Keratinocyte (primary cell): ENCODE measurements around the gene ZBTB21. TPM values are rescaled to one million over a fixed set of nuclear protein-coding genes. Genes with fewer than 3 reads are reported as not detected.

ENCODE experiments used
- DNase-seq: peaks from one replicate; pipeline ENCODE4 v3.0.0-alpha.2; 2011; ENCODE audit warnings: low read depth, missing footprints, low spot score
- FAIRE-seq: peaks from 2 replicates; lab custom pipeline; 2011; peaks lifted over from hg19 to GRCh38; lab: Jason Lieb, UNC
- H2AFZ ChIP-seq: 2 replicates; pipeline ENCODE4 v1.6.0; 2012; ENCODE audit warnings: low read length, control low read depth, inconsistent platforms; ENCODE audit not compliant: control insufficient read depth
- H3K27ac ChIP-seq: 2 replicates; pipeline ENCODE4 v1.5.1; 2011; ENCODE audit warnings: low read length; ENCODE audit not compliant: control insufficient read depth, insufficient read depth
- H3K27me3 ChIP-seq: 3 replicates; pipeline ENCODE4 v1.6.0; 2011; ENCODE audit warnings: low read length; ENCODE audit not compliant: control insufficient read depth, insufficient read depth; ENCODE audit errors: extremely low read depth
- H3K36me3 ChIP-seq, 2 experiments: 2 replicates in 1 of 2; 3 replicates in 1 of 2; pipeline ENCODE4 v1.5.1; 2011; ENCODE audit warnings: low read length in 2 of 2, mild to moderate bottlenecking in 1 of 2; ENCODE audit not compliant: control insufficient read depth in 2 of 2, insufficient read depth in 2 of 2; ENCODE audit errors: extremely low read depth in 1 of 2
- H3K4me1 ChIP-seq: 3 replicates; pipeline ENCODE4 v1.5.1; 2011; ENCODE audit warnings: low read length; ENCODE audit not compliant: control insufficient read depth, insufficient read depth; ENCODE audit errors: extremely low read depth
- H3K4me2 ChIP-seq: 3 replicates; pipeline ENCODE4 v1.6.0; 2011; ENCODE audit warnings: low read depth, low read length; ENCODE audit not compliant: control insufficient read depth, insufficient read depth; ENCODE audit errors: extremely low read depth
- H3K4me3 ChIP-seq, 3 experiments: fragments of 200-600 bp in 1 of 3; sonication (generic) in 1 of 3; 2 replicates in 2 of 3; 3 replicates in 1 of 3; pipeline ENCODE4 v1.5.1; 2011 to 2016; ENCODE audit warnings: low read length in 3 of 3, mild to moderate bottlenecking in 3 of 3, control low read depth in 2 of 3, inconsistent platforms in 1 of 3, low read depth in 1 of 3, mixed read lengths in 1 of 3, mixed run types in 1 of 3, moderate library complexity in 1 of 3; ENCODE audit not compliant: control insufficient read depth in 2 of 3, insufficient read depth in 2 of 3; ENCODE audit errors: extremely low read depth in 1 of 3
- H3K79me2 ChIP-seq: 2 replicates; pipeline ENCODE4 v1.6.0; 2012; ENCODE audit warnings: low read length; ENCODE audit not compliant: control insufficient read depth, insufficient read depth
- H3K9ac ChIP-seq: 3 replicates; pipeline ENCODE4 v1.6.0; 2011; ENCODE audit warnings: low read length; ENCODE audit not compliant: control insufficient read depth, insufficient read depth; ENCODE audit errors: extremely low read depth
- H3K9me1 ChIP-seq: 3 replicates; pipeline ENCODE4 v1.6.0; 2011; ENCODE audit warnings: low read length; ENCODE audit not compliant: control insufficient read depth, insufficient read depth; ENCODE audit errors: extremely low read depth
- H3K9me3 ChIP-seq: 2 replicates; pipeline ENCODE4 v1.5.1; 2012; ENCODE audit warnings: low read depth, low read length; ENCODE audit not compliant: control insufficient read depth
- H4K20me1 ChIP-seq: 3 replicates; pipeline ENCODE4 v1.6.0; 2011; ENCODE audit warnings: low read length; ENCODE audit not compliant: control insufficient read depth, insufficient read depth; ENCODE audit errors: extremely low read depth
- CTCF ChIP-seq, 3 experiments: IDR thresholded peaks in 1 of 3; conservative IDR thresholded peaks in 1 of 3; optimal IDR thresholded peaks in 1 of 3; 2 replicates in 2 of 3; 3 replicates in 1 of 3; pipeline versions ENCODE3 to v1.5.1; 2011; ENCODE audit warnings: low read length in 3 of 3, mild to moderate bottlenecking in 3 of 3, moderate library complexity in 2 of 3, control low read depth in 1 of 3, inconsistent platforms in 1 of 3; ENCODE audit not compliant: insufficient read depth in 2 of 3; ENCODE audit errors: extremely low read depth in 1 of 3
- EZH2 ChIP-seq: IDR thresholded peaks from one replicate; pipeline ENCODE4 v1.6.1; 2012; ENCODE audit warnings: inconsistent platforms, mild to moderate bottlenecking, low read length, moderate library complexity
- dilution Hi-C: fragments of 300-500 bp; cut with MboI; formaldehyde crosslinking; loops from one replicate; pipeline ENCODE4 v1.7.0; 2020; ENCODE audit warnings: low sequenced_read_pairs; ENCODE audit not compliant: extremely low pct_ligation_motif_present
- polyA plus RNA-seq, 5 experiments: library from polyadenylated mRNA; depleted of rRNA in 3 of 5; stranded (reverse) in 3 of 5; stranded (forward) in 1 of 5; unstranded in 1 of 5; fragments of >200 nt; gene quantifications; 1 replicate in 1 of 5; 2 replicates in 3 of 5; 3 replicates in 1 of 5; pipeline versions ENCODE4 v1.2.1 to v1.2.3, GENCODE V29; 2011 to 2012; ENCODE audit warnings: missing spikeins in 2 of 5, low read depth in 1 of 5, low replicate concordance in 1 of 5

Gene ZBTB21
- polyA plus RNA-seq, 1 donor (not counting 4 experiments of a cell fraction or from before 2014, with no cell fraction given) = 9.5 TPM

DNA sequence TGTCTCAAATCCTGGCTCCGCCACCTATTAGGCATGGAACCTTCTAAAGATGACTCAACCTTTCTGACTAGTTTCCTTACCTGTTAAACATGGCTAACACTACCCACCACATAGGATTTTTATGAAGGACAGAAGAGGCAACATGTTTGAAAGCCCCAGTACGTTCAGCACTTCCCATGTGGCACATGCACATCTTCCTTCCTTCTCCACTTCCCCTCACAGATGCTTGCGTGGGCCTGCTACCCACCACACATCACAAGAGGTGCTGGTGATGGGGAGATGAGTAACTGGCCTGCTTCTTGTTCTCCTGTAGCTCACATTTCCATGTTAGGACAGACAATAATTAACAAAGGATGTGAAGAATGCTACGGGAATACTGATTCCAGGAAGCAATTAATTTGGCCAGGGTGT is 7.1 kb downstream of the ZBTB21 start:
- peaks cover 46% of the 10 kb centered on the region for H3K79me2 ChIP-seq
- peak; percentile 39 for FAIRE-seq
- no peak overlapping the region for H2AFZ ChIP-seq
- no peaks in the 10 kb centered on the region for H3K9me3 ChIP-seq
- H3K9me1 ChIP-seq = no peaks in the 10 kb centered on the region
- no peak for TF ChIP-seq EZH2
- no peak for TF ChIP-seq CTCF (optimal IDR thresholded peaks at IDR 0.05 in 1 of 3, IDR thresholded peaks at IDR 0.05 in 1 of 3, conservative IDR thresholded peaks at IDR 0.05 in 1 of 3; ENCODE audit: extremely low read depth in 1 of 3, insufficient read depth in 2 of 3, low read length in 3 of 3)
- peak overlapping the region; percentile 80 for H3K27ac ChIP-seq
- H4K20me1 ChIP-seq = no peaks in the 10 kb centered on the region
- peak overlapping the region; percentile 69 for H3K4me2 ChIP-seq
- dilution Hi-C loops = no loop called here
- no peaks in the 10 kb centered on the region for H3K27me3 ChIP-seq
- H3K36me3 ChIP-seq = peaks cover 6 to 19% of the 10 kb centered on the region in 2 experiments
- H3K4me3 ChIP-seq = peak overlapping the region in 1 of 3 experiments; percentile 24
- peaks cover 25% of the 10 kb centered on the region for H3K4me1 ChIP-seq
- DNase-seq = no peak
- H3K9ac ChIP-seq = peak overlapping the region; percentile 29

DNA sequence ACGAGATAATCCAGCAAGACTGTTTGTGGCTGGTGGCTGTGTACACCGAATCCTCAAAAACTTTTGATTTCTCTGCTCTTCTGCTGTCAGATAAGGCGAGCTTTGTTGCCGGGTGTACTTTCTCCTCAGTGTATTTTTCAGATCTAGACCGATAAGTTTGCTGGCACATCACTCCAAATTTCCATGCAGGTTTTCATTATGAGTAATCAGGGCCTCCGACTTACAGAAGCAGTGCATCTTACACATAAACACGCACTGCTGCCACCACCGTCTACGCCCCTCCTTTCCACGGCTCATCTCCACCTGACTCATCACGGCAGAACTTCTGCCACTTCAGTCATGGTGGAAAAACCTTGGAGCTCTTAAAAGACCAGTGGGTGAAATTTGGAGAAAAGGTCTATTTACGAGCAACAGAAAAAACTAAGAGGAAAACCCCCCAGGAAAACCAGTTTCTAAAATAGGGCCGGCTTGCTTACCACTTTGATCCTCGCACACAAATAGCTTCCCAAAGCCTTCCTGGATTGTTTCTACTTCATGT is 7.7 kb downstream of the ZBTB21 start:
- H3K36me3 ChIP-seq = peaks cover 10 to 19% of the 10 kb centered on the region in 2 experiments
- peaks cover 25% of the 10 kb centered on the region for H3K4me1 ChIP-seq
- H3K9me1 ChIP-seq = no peaks in the 10 kb centered on the region
- TF ChIP-seq EZH2 (no peak), CTCF (optimal IDR thresholded peaks at IDR 0.05 in 1 of 3, IDR thresholded peaks at IDR 0.05 in 1 of 3, conservative IDR thresholded peaks at IDR 0.05 in 1 of 3; ENCODE audit: extremely low read depth in 1 of 3, insufficient read depth in 2 of 3, low read length in 3 of 3) (no peak)
- peak overlapping the region; percentile 69 for H3K4me2 ChIP-seq
- peak overlapping the region in 1 of 3 experiments; percentile 26 for H3K4me3 ChIP-seq
- peak overlapping the region; percentile 80 for H3K27ac ChIP-seq
- H3K27me3 ChIP-seq = no peaks in the 10 kb centered on the region
- FAIRE-seq = peak; percentile 84
- peaks cover 41% of the 10 kb centered on the region for H3K79me2 ChIP-seq
- no peaks in the 10 kb centered on the region for H3K9me3 ChIP-seq
- no peak overlapping the region for H2AFZ ChIP-seq
- DNase-seq = peak; percentile 67
- no peaks in the 10 kb centered on the region for H4K20me1 ChIP-seq
- dilution Hi-C loops = no loop called here
- H3K9ac ChIP-seq = peak overlapping the region; percentile 35
